Lung (tissue), 12 donors: Measurements from ENCODE around the gene RANGAP1. TPM values are rescaled to one million over a fixed set of nuclear protein-coding genes. Genes with fewer than 3 reads are reported as not detected.

Source experiments
- ATAC-seq: fragments of 200-7000 bp; cut with Tn5 transposase; one replicate; pipeline ENCODE4 v1.9.1; 2020; ENCODE audit warnings: moderate number of reproducible peaks; ENCODE audit not compliant: insufficient read depth, low FRiP score
- DNase-seq, 3 donors: peaks; one replicate each; pipeline ENCODE4 v3.0.0-alpha.2; 2013 to 2017
- H3K27ac ChIP-seq, 2 donors: one replicate each; pipeline ENCODE4 v1.5.1; 2013; ENCODE audit warnings: mild to moderate bottlenecking in 2 of 2, moderate library complexity in 2 of 2, control low read depth in 1 of 2, inconsistent platforms in 1 of 2, low read depth in 1 of 2, low read length in 1 of 2
- H3K27me3 ChIP-seq, 3 donors: one replicate each; pipeline ENCODE4 v1.5.1; 2013; ENCODE audit warnings: low read length in 2 of 3; ENCODE audit not compliant: control insufficient read depth in 3 of 3, insufficient read depth in 3 of 3
- H3K36me3 ChIP-seq, 4 donors: one replicate each; pipeline ENCODE4 v1.5.1; 2013; ENCODE audit warnings: low read length in 4 of 4, mild to moderate bottlenecking in 1 of 4, moderate library complexity in 1 of 4; ENCODE audit not compliant: control insufficient read depth in 4 of 4, insufficient read depth in 4 of 4
- H3K4me1 ChIP-seq, 5 donors: one replicate each; pipeline ENCODE4 v1.5.1; 2013; ENCODE audit warnings: low read length in 5 of 5, mild to moderate bottlenecking in 2 of 5, moderate library complexity in 1 of 5; ENCODE audit not compliant: control insufficient read depth in 5 of 5, insufficient read depth in 5 of 5
- H3K4me3 ChIP-seq: one replicate; pipeline ENCODE4 v1.5.1; 2013; ENCODE audit warnings: mild to moderate bottlenecking, control low read depth, moderate library complexity
- H3K9ac ChIP-seq, 2 donors: one replicate each; pipeline ENCODE4 v1.5.1; 2013; ENCODE audit warnings: low read length in 2 of 2, control low read depth in 1 of 2; ENCODE audit not compliant: insufficient read depth in 1 of 2
- H3K9me3 ChIP-seq, 4 donors: one replicate each; pipeline ENCODE4 v1.5.1; 2013; ENCODE audit warnings: low read length in 3 of 4, mild to moderate bottlenecking in 1 of 4, moderate library complexity in 1 of 4; ENCODE audit not compliant: control insufficient read depth in 4 of 4, insufficient read depth in 3 of 4
- WGBS, 2 donors: extraction: QIAGEN DNeasy Blood & Tissue Kit; methylation state at CpG; one replicate each; pipeline ENCODE4 v1.1.7; 2013; 5-methylcytosine and 5-hydroxymethylcytosine counted together
- polyA plus RNA-seq, 2 donors: library from polyadenylated mRNA; stranded (reverse); fragments of 200-250 nt; gene quantifications; one replicate each; pipeline ENCODE4 v1.2.1, GENCODE V29; 2013
- total RNA-seq, 2 donors: library from RNA; depleted of rRNA in 1 of 2; stranded (reverse); fragments of >200 nt in 1 of 2; gene quantifications; one replicate each; pipeline ENCODE4 v1.2.1, GENCODE V29; 2014 to 2021
- TF ChIP-seq, protein P1 (sequence below): IDR thresholded peaks from 2 replicates; pipeline ENCODE4 v1.5.1; 2012; ENCODE audit warnings: mild to moderate bottlenecking; ENCODE audit errors: control extremely low read depth, extremely low read depth
- donor health status: control.
- donor health status: control.
- donor health status: Bipolar disorder and iron deficiency.
- donor health status: healthy.
- donor health status: DM: yes; HTN: yes; CAD: no.

The RANGAP1 gene
- total and polyA plus RNA-seq, 4 donors, result 21.7 to 49.3 (median 41.2) TPM

DNA sequence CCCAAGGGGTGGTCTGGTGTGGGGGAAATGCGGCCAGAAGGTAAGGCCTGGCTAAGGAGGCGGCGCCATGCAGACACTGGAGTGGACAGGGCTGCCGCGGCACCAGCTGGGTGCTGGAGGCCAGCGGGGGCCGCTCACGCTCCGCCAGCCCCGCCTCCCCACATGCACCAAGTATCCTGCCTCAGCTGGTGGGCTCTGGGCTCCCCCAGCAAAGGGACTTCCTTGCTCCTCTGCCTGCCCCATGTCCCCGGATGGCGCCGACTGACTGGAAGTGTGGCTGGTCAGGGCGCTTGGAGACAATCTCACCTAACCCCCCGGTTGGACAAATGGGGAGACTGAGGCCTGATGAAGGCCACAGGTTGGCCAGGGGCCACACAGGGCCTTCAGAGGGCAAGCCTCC lies 37.7 kb downstream of the RANGAP1 start:
- TF ChIP-seq, protein P1, sequence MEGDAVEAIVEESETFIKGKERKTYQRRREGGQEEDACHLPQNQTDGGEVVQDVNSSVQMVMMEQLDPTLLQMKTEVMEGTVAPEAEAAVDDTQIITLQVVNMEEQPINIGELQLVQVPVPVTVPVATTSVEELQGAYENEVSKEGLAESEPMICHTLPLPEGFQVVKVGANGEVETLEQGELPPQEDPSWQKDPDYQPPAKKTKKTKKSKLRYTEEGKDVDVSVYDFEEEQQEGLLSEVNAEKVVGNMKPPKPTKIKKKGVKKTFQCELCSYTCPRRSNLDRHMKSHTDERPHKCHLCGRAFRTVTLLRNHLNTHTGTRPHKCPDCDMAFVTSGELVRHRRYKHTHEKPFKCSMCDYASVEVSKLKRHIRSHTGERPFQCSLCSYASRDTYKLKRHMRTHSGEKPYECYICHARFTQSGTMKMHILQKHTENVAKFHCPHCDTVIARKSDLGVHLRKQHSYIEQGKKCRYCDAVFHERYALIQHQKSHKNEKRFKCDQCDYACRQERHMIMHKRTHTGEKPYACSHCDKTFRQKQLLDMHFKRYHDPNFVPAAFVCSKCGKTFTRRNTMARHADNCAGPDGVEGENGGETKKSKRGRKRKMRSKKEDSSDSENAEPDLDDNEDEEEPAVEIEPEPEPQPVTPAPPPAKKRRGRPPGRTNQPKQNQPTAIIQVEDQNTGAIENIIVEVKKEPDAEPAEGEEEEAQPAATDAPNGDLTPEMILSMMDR, result no peak
- H3K27ac ChIP-seq, result no peak overlapping the region
- ATAC-seq (no peak), DNase-seq (no peak)
- H3K27me3 ChIP-seq, result no peaks in the 10 kb centered on the region
- no peak overlapping the region for H3K4me3 ChIP-seq
- no peaks in the 10 kb centered on the region for H3K9me3 ChIP-seq
- no peaks in the 10 kb centered on the region for H3K4me1 ChIP-seq
- 94 to 95% methylated on average over 15 of the region's 15 CpGs for WGBS, 2 donors
- H3K9ac ChIP-seq, result no peak overlapping the region
- peaks cover 14 to 71% (median 25%) of the 10 kb centered on the region in 4 donors for H3K36me3 ChIP-seq

- Histone ChIP-seq H3K4me1 (no peaks in the 10 kb centered on the region), H3K27me3 (no peaks in the 10 kb centered on the region), H3K4me3 (no peak overlapping the region), H3K9me3 (no peaks in the 10 kb centered on the region), H3K27ac (no peak overlapping the region), H3K9ac (no peak overlapping the region), H3K36me3 (peaks cover 14 to 65% (median 25%) of the 10 kb centered on the region in 4 donors)
- no peak for DNase-seq
- no peak for ATAC-seq
- TF ChIP-seq, protein P1, result no peak
- 85 to 95% methylated on average over 7 of the region's 7 CpGs for WGBS, 2 donors
Observed at GRCh38 chr22:41247703-41248102, 38.3 kb downstream of the RANGAP1 start.

DNA sequence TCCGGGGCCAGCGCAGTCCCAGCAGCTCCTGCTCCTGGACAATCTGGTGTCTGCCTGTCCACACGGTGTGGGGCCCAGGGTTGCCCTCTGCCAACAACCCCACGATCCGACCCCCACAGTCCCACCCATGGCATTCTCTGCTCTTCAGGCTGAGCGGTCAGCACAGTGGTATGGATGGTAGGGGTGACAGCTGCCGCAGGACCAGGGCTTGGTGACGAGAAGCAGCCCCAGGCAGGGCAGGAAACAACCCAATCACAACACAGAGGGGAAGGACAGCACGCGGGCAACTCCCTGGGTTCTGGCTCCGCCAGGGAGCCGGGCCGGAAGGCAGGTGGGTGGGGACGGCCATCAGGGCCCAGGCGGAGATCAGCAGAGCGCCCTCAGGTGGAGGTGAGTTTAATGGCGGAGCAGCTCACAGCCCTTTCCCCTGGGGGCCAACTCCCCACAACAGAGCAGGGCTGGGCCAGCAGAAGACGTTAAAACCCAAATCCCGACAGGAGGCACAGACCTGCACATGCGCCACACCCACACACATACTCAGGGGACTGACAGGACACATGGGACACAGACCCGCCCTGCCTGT lies 40.0 kb downstream of the RANGAP1 start:
- no peaks in the 10 kb centered on the region for H3K9me3 ChIP-seq
- H3K27ac ChIP-seq, result no peak overlapping the region
- 88 to 90% methylated on average over 20 to 21 of the region's 21 CpGs for WGBS, 2 donors
- no peaks in the 10 kb centered on the region for H3K27me3 ChIP-seq
- ATAC-seq, result no peak
- no peak for DNase-seq
- H3K36me3 ChIP-seq, result peaks cover 11 to 56% (median 21%) of the 10 kb centered on the region in 4 donors
- no peak overlapping the region for H3K4me3 ChIP-seq
- TF ChIP-seq, protein P1, result no peak
- H3K9ac ChIP-seq, result no peak overlapping the region
- H3K4me1 ChIP-seq, result no peaks in the 10 kb centered on the region

GRCh38 chr22:41243361-41243760 lies 42.6 kb downstream of the RANGAP1 start:
- TF ChIP-seq, protein P1, result no peak
- H3K4me3 ChIP-seq, result no peak overlapping the region
- H3K4me1 ChIP-seq, result peaks cover 0 to 1% (median 0%) of the 10 kb centered on the region in 5 donors
- H3K27ac ChIP-seq, result no peak overlapping the region
- no peak overlapping the region for H3K9ac ChIP-seq
- ATAC-seq (no peak), DNase-seq (no peak)
- H3K36me3 ChIP-seq, result peaks cover 0 to 30% (median 7%) of the 10 kb centered on the region in 4 donors
- WGBS, 2 donors, result 95% methylated on average over 6 of the region's 6 CpGs
- no peaks in the 10 kb centered on the region for H3K9me3 ChIP-seq
- no peaks in the 10 kb centered on the region for H3K27me3 ChIP-seq
